Natural killer cell (primary cell): ENCODE data around the gene TUBGCP6. TPM values are rescaled to one million over a fixed set of nuclear protein-coding genes. Genes with fewer than 3 reads are reported as not detected.

Experiments
- ATAC-seq, 3 donors: fragments of 150-1000 bp in 2 of 3; fragments of 200-7000 bp in 1 of 3; cut with Tn5 transposase; 1 replicate in 1 of 3; 2 replicates in 2 of 3; pipeline ENCODE4 v1.10.0; 2021; ENCODE audit warnings: mild to moderate bottlenecking in 2 of 3, moderate library complexity in 2 of 3
- DNase-seq, 2 donors: peaks; one replicate each; pipeline versions ENCODE4 v3.0.0 to v3.0.0-alpha.2; 2013 to 2021; ENCODE audit warnings: mixed read lengths in 1 of 2
- H3K27ac ChIP-seq: one replicate; pipeline ENCODE4 v1.5.1; 2013; ENCODE audit warnings: mild to moderate bottlenecking, low read length
- H3K27me3 ChIP-seq: one replicate; pipeline ENCODE4 v1.6.1; 2013; ENCODE audit warnings: low read length; ENCODE audit not compliant: control insufficient read depth, insufficient read depth
- H3K36me3 ChIP-seq: one replicate; pipeline ENCODE4 v1.6.1; 2013; ENCODE audit warnings: low read length; ENCODE audit not compliant: control insufficient read depth, insufficient read depth
- H3K4me1 ChIP-seq: one replicate; pipeline ENCODE4 v1.6.1; 2013; ENCODE audit warnings: low read length; ENCODE audit not compliant: control insufficient read depth, insufficient read depth
- H3K4me3 ChIP-seq: one replicate; pipeline ENCODE4 v1.5.1; 2013; ENCODE audit warnings: low read length
- H3K9me3 ChIP-seq: one replicate; pipeline ENCODE4 v1.6.1; 2013; ENCODE audit warnings: low read length; ENCODE audit not compliant: control insufficient read depth, insufficient read depth
- H3K27ac Mint-ChIP-seq, 2 donors: one replicate each; pipeline ENCODE4 v1.8.0; 2022; ENCODE audit warnings: mild to moderate bottlenecking in 2 of 2, mixed read lengths in 2 of 2, moderate library complexity in 1 of 2
- H3K27me3 Mint-ChIP-seq, 2 donors: one replicate each; pipeline ENCODE4 v1.8.0; 2022; ENCODE audit warnings: low read depth in 2 of 2, mixed read lengths in 2 of 2
- H3K36me3 Mint-ChIP-seq: one replicate; pipeline ENCODE4 v1.8.0; 2022; ENCODE audit warnings: mixed read lengths
- H3K4me1 Mint-ChIP-seq, 2 donors: one replicate each; pipeline ENCODE4 v1.8.0; 2022; ENCODE audit warnings: mixed read lengths in 2 of 2
- H3K4me3 Mint-ChIP-seq: one replicate; pipeline ENCODE4 v1.8.0; 2022; ENCODE audit warnings: mild to moderate bottlenecking, moderate library complexity, mixed read lengths
- H3K9me3 Mint-ChIP-seq, 2 donors: one replicate each; pipeline ENCODE4 v1.8.0; 2022; ENCODE audit warnings: mixed read lengths in 2 of 2
- WGBS: methylation state at CpG from one replicate; pipeline ENCODE4 v1.1.7; 2013; ENCODE audit warnings: missing lambda C conversion rate; ENCODE audit not compliant: insufficient coverage; 5-methylcytosine and 5-hydroxymethylcytosine counted together
- intact Hi-C: fragments of 100-400 bp; cut with micrococcal nuclease; formaldehyde crosslinking; loops from one replicate; pipeline ENCODE4 v1.14.2; 2022
- total RNA-seq, 4 donors: library from RNA; stranded (reverse); fragments of 120-200 nt in 1 of 4; gene quantifications; one replicate each; pipeline versions ENCODE4 v1.2.3 to v1.2.4, GENCODE V29; 2013 to 2022
- TF ChIP-seq, protein P1 (sequence below): fragments of 200-600 bp; IDR thresholded peaks from one replicate; pipeline ENCODE4 v1.8.0; 2022; ENCODE audit warnings: antibody characterized with exemption

Gene TUBGCP6
- total RNA-seq, 3 donors from 2014 or later (not counting 1 experiment from before 2014, with no cell fraction given) = 105 to 126 (median 118) TPM

DNA sequence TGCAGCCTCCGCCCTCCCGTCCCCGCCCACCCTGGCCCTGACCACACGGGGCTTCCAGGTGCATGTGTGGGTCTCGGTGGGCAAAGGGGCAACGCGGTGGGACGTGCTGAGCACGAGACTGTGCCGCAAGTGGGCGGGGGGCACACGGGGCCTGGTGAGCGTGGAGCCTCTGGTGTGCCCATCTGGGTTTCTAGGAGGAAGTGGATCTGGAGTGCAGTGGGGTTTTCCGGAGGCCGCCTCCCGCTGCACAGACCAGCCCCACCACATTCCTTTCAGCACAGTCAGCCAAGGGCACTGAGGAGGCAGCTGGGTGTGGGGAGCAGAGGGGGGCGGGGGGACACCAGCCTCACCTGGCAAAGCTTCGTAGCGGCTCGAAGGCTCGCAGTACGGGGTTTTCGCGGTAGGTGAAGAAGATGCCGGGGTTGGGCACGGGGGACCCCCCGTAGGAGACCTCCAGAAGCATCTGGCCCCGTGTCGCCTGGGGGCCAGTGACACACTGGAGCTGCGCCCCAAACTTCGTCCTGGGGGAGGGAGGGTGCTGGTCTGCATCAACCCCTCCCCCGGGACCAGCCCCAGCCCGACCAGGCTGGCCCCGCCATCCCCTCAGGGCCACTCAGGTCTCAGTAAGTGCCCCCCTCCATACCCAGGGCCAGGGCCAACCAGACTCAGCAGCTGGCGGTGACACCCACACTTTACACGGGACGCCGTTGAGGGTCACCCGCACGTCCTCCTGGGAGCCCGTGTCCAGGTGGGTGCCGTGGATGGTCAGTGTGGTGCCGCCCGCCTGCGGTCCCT lies 37.7 kb upstream of the TUBGCP6 start:
- WGBS = 88% methylated on average over 45 of the region's 45 CpGs
- no peaks in the 10 kb centered on the region for H3K4me1 ChIP-seq
- H3K36me3 Mint-ChIP-seq = no peaks in the 10 kb centered on the region
- TF ChIP-seq, protein P1, sequence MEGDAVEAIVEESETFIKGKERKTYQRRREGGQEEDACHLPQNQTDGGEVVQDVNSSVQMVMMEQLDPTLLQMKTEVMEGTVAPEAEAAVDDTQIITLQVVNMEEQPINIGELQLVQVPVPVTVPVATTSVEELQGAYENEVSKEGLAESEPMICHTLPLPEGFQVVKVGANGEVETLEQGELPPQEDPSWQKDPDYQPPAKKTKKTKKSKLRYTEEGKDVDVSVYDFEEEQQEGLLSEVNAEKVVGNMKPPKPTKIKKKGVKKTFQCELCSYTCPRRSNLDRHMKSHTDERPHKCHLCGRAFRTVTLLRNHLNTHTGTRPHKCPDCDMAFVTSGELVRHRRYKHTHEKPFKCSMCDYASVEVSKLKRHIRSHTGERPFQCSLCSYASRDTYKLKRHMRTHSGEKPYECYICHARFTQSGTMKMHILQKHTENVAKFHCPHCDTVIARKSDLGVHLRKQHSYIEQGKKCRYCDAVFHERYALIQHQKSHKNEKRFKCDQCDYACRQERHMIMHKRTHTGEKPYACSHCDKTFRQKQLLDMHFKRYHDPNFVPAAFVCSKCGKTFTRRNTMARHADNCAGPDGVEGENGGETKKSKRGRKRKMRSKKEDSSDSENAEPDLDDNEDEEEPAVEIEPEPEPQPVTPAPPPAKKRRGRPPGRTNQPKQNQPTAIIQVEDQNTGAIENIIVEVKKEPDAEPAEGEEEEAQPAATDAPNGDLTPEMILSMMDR = no peak
- no peak for ATAC-seq
- H3K27me3 ChIP-seq = no peaks in the 10 kb centered on the region
- no peaks in the 10 kb centered on the region for H3K9me3 ChIP-seq
- no peaks in the 10 kb centered on the region for H3K9me3 Mint-ChIP-seq
- no peaks in the 10 kb centered on the region for H3K27me3 Mint-ChIP-seq
- H3K27ac Mint-ChIP-seq = no peak overlapping the region
- H3K27ac ChIP-seq = no peak overlapping the region
- no peak overlapping the region for H3K4me3 ChIP-seq
- no peaks in the 10 kb centered on the region for H3K4me1 Mint-ChIP-seq
- intact Hi-C loops = no loop called here
- DNase-seq = no peak
- no peak overlapping the region for H3K4me3 Mint-ChIP-seq
- H3K36me3 ChIP-seq = no peaks in the 10 kb centered on the region

DNA sequence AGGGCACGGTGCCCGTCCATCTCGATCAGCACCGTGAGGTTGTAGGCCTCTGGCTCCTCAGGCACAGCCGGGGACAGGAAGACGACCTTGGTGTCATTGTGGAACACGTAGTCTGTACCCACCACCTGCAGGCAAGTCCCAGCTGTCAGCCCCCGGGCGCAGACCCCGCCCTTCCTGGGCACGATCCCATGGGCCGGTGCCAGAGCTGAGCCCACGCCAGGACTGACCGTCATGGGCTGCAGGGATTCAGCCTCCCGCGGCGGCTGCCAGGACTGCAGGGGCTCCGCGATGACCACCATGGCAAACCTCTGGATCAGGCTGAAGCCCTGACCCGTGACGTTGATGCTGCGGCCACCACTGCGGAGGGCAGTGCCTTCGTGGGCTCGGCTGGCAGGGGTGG lies 37.1 kb upstream of the TUBGCP6 start:
- H3K4me1 Mint-ChIP-seq = no peaks in the 10 kb centered on the region
- 92% methylated on average over 25 of the region's 25 CpGs for WGBS
- TF ChIP-seq, protein P1 = no peak

DNA sequence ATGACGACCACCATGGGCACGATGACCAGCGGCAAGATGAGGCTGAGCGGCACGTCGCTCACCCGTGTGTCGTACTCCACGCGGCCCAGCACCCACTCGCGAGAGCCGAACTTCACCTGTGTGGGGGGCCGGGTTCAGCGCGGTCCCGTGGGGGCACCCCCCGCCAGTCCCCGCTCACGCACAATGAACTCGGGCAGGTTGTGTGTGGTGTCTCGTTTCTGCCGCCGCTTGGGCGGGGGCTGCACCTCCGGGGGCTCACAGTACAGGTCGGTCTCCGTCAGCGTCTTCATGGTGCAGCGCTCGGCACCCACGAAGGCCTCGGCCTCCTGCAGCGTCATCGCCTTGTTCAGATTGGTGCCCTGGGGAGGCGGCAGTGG lies 36.5 kb upstream of the TUBGCP6 start:
- no peaks in the 10 kb centered on the region for H3K9me3 ChIP-seq
- H3K27ac ChIP-seq = no peak overlapping the region
- 96% methylated on average over 36 of the region's 36 CpGs for WGBS
- no peaks in the 10 kb centered on the region for H3K27me3 ChIP-seq
- no peaks in the 10 kb centered on the region for H3K36me3 ChIP-seq
- H3K36me3 Mint-ChIP-seq = no peaks in the 10 kb centered on the region
- no peak overlapping the region for H3K4me3 Mint-ChIP-seq
- H3K4me3 ChIP-seq = no peak overlapping the region
- DNase-seq (no peak), ATAC-seq (no peak)
- TF ChIP-seq, protein P1 = no peak
- H3K27ac Mint-ChIP-seq = no peak overlapping the region
- no peaks in the 10 kb centered on the region for H3K27me3 Mint-ChIP-seq
- H3K4me1 ChIP-seq = no peaks in the 10 kb centered on the region
- intact Hi-C loops = no loop called here
- no peaks in the 10 kb centered on the region for H3K4me1 Mint-ChIP-seq
- H3K9me3 Mint-ChIP-seq = no peaks in the 10 kb centered on the region

More for the DNA sequence above, 37.1 kb upstream of the TUBGCP6 start:
- Mint-ChIP-seq H3K4me3 (no peak overlapping the region), H3K27ac (no peak overlapping the region), H3K9me3 (no peaks in the 10 kb centered on the region), H3K27me3 (no peaks in the 10 kb centered on the region), H3K36me3 (no peaks in the 10 kb centered on the region)
- H3K9me3 ChIP-seq = no peaks in the 10 kb centered on the region
- ATAC-seq = no peak
- H3K27ac ChIP-seq = no peak overlapping the region
- no peaks in the 10 kb centered on the region for H3K36me3 ChIP-seq
- no peak overlapping the region for H3K4me3 ChIP-seq
- H3K27me3 ChIP-seq = no peaks in the 10 kb centered on the region
- DNase-seq = no peak
- H3K4me1 ChIP-seq = no peaks in the 10 kb centered on the region
- intact Hi-C loops = no loop called here
